GM18858 (cell line): ENCODE measurements around the gene THAP8.

Source experiments
- ATAC-seq: cut with Tn5 transposase; IDR thresholded peaks from one replicate; pipeline ENCODE4 v1.9.1; 2021; ENCODE audit not compliant: unreplicated experiment

Gene THAP8

DNA sequence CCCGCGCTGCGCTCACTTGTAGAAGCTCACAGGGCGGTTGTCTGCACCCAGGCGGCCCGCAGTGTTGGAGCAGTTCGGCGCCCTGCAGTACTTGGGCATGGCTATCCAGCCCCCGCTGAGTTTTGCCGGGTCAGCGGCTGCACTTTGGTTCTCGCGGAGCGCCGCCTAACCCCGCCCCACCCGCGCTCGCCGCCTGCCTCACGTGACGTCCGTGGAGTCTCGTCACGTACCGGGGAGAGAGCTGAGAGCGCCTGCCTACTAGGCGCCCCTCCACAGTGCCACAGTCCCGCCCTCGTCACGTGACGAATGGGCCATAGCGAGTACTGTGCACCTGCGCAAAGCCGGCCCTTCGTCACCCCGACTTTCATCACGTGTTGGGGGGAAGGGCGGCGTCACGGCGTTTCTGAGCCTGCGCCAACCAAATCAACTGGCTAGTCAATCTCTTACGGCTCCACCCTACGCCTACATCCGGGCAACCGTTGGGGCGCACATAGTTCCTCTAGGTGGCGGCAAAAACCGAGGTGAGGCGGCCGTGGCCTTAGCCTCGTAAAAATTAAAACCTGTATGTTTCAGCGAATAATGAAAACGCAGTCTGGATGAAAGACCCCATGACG, at the start of gene THAP8:
THAP8 (minus strand) TSS at position 167 of the 614 bp plus-strand sequence; CDS start at position 99, 68 bp downstream.
- ATAC-seq: peak; percentile 78

GRCh38 chr19:36103040-36103626, 49.0 kb upstream of the THAP8 start:
- ATAC-seq: no peak

DNA sequence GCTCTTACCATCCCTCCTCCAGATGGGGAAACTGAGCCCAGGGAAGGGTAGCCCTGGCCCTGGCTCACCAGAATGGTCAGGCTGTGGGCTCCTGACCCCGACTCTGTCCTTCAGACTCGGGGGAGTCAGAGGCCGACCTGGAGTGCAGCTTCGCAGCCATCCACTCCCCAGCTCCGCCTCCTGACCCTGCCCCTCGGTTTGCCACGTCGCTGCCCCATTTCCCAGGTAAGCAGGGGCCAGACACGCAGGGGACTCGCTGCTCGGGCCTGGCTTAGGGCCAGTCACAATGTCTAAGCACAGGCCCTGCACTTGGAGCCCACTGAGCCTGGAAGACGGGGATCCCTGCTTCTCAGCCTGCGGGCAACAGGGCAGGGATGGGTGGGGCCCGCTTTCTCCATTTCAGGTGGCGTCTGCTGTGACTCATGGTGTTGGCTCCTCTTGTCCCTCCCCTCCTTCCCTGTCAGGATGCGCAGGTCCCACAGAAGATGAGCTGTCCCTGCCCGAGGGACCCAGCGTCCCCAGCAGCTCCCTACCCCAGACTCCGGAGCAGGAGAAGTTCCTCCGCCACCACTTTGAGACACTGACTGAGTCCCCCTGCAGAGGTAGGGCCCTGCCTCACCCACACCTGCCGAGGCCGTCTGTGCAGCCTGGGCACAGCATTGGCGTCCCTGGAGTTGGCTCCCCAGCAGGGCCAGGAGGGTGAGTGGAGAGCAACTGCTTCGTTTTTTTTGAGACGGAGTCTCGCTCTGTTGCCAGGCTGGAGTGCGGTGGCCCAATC, 47.7 kb upstream of the THAP8 start:
- no peak for ATAC-seq

GRCh38 chr19:36100476-36100875, 46.4 kb upstream of the THAP8 start:
- ATAC-seq: no peak

DNA sequence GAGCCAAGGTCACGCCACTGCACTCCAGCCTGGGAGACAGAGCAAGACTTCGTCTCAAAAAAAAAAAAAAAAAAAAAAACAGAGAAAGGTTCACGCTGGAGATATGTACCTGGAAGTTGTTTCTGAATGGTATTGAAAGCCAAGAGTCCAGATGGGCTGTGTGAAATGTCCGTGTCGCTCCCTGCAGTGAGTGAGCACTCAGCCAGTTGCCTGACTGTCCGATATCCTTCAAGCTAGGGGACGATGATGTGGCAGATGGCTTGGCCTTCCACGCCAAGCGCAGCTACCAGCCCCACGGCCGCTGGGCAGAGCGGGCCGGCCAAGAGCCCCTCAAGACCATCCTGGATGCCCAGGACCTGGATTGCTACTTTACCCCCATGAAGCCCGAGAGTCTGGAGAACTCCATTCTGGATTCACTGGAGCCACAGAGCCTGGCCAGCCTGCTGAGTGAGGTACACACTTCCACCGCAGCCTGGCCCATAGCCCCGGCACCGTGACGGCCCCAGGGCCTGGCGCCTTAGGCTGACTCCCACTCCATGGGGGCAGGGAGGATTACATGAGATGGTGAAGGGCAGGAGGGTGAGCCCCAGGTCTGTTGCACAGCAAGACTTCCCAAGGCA, 45.2 kb upstream of the THAP8 start:
- ATAC-seq: no peak

- no peak for ATAC-seq
These were observed 43.0 kb upstream of the THAP8 start for GRCh38 chr19:36097036-36097435.

DNA sequence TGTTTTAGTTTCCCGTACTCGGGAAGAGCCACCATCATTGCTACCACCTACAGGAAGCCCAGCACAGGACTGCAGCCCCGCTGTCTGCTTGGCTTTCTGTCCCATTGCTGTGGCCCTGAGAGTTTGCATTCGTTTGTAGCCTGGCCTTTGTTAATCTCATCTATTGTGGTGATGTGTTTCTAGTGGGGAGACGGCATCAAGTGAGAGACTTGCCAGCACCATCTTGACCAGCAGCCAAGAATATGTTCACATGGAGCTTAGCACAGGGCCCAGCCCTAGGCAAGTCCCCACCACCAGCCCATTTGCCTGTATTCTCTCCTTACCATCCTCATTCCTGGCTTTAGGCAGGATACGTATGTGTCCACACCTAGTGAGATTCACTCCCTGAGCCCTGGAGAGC, 39.6 kb upstream of the THAP8 start:
- no peak for ATAC-seq

DNA sequence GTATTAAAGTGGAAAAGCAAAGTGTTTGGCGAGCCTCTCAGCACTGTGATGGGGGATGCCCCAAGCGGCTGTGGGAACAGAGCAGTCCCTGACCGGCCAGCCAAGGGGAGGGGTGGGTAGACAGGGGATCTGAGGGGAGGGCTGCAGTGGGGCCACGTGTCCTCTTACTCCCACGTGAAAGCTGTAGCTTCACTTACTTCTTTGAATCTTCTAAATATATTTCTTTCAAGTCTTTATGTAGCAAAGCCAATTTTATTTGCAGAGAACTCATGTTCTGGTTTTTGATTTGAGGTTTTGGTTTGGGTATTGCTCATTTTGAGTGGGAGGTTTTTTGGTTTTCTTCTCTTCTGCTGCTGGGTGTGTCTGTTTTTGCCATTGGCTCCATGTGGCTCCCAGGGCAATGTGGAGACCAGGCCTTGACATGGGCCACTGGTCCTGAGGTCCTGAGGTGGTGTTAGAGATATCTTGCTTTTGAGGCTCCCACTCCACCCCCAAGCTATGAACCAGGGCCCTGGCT, 39.1 kb upstream of the THAP8 start:
- ATAC-seq: no peak

GRCh38 chr19:36092566-36092965, 38.5 kb upstream of the THAP8 start:
- no peak for ATAC-seq

DNA sequence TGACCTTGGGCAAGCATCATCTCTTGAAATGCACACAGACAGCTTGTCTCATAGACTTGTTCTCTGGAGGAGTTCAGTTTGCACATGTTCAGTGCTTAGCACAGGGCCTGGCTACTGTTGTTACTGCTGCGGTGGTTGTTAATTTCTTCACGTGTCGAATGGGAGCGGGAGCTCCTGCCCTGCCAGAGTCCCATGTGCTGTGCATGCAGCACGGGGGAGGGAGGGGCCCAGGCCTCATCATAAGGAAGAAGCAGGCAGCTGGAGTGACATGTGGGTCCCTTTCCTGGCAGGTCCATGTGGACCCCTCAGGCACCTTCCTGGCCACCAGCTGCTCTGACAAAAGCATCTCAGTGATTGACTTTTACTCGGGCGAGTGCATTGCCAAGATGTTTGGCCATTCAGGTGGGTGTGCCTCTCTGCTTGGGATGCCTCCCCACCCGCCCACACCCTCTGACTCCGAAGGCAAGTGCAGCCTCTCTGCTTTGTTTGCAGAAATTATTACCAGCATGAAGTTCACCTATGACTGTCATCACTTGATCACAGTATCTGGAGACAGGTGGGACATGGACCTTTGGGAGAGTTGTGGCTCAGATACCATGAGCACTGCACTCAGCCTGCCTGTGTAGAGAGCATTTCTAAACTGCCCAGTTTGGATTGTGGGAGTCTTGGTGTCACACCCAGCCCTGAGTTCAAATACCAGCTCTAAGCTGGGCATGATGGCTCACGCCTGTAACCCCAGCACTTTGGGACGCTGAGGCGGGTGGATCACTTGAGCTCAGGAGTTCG, 37.0 kb upstream of the THAP8 start:
- no peak for ATAC-seq

DNA sequence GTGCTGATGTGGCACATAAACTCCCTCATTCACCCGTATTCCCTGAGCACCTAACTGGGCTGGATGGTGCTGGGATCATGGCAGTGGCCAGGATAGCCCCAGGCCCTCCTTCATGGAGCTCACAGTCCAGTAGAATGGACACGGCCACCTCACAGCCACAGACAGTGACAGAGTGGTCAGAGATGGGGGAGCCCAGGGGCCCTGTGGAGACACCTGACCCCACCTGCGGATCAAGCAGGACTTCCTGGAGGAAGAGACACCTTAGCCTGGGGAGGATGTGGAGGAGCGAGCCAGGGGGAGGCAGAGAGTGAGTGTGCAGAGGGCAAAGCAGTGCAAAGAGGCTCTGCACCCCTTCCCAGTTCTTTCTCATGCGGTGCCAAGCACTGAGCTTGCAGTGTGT, 35.8 kb upstream of the THAP8 start:
- no peak for ATAC-seq

- no peak for ATAC-seq
These were observed 32.2 kb upstream of the THAP8 start for GRCh38 chr19:36086326-36086725.

DNA sequence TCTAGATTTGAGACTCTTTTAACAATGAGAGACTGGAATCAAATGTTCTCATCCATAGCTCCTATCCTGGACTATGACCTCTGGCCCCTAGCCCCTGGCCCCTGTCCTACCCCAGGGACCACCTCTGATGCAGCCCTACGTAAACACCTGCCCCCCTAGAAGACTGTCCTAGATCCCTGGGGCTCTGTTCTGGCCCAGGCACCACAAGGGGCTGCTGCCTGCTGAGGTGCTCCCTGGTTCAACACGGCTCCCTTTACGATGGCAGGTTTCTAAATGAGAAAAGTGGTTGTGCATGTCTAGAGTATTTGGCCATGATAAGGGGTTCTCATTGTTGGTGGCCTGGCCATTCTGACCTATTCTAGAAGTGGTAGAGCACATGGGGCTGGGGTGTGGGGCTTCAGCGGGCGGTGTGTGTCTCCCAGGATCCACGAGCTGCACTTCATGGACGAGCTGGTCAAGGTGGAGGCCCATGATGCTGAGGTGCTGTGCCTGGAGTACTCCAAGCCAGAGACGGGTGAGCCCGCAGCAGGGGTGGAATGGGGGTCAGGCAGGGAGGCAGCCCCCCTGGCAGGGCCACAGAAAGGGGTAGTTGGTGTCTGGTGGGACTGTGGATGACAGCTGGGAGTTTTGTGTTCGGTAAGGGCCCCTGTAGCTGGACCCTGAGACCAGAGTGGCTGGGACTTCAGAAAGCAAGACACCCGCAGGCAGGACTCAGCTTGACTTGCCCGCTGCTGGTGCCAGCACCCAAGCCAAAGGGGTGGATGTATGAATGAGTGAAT, 30.3 kb upstream of the THAP8 start:
- ATAC-seq: no peak

- ATAC-seq: no peak
These were observed 28.8 kb upstream of the THAP8 start for GRCh38 chr19:36082916-36083315.

- ATAC-seq: no peak
These were observed 27.8 kb upstream of the THAP8 start for GRCh38 chr19:36081894-36082293.

- ATAC-seq: no peak
These were observed 27.3 kb upstream of the THAP8 start for GRCh38 chr19:36081385-36081784.

GRCh38 chr19:36079389-36079945, 25.4 kb upstream of the THAP8 start:
- ATAC-seq: no peak

- ATAC-seq: no peak
These were observed 19.2 kb upstream of the THAP8 start for GRCh38 chr19:36073121-36073876.

- no peak for ATAC-seq
These were observed 18.0 kb upstream of the THAP8 start for GRCh38 chr19:36072081-36072480.
